IMR-90 (cell line): ENCODE results near the gene ANKS4B. TPM values are rescaled to one million over a fixed set of nuclear protein-coding genes. Genes with fewer than 3 reads are reported as not detected.

Source experiments
- ATAC-seq: fragments of 200-7000 bp; cut with Tn5 transposase; 2 replicates; pipeline ENCODE4 v1.9.1; 2020; ENCODE audit warnings: low read depth, mild to moderate bottlenecking, moderate library complexity
- BruUV-seq: library from RNA; stranded (reverse); fragments of 400-500 nt; replicated peaks from 2 replicates; lab custom pipeline; 2021; lab: Mats Ljungman, UMichigan
- CTCF ChIA-PET: fragments of 300-600 bp; formaldehyde crosslinking; extraction: SDS; loops from one replicate; lab custom pipeline; 2021; ENCODE audit warnings: antibody characterized with exemption; lab: Yijun Ruan, JAX
- POLR2A ChIA-PET: fragments of 300-600 bp; sonication (Branson Sonifier 250); formaldehyde crosslinking; loops from one replicate; lab custom pipeline; 2022; ENCODE audit warnings: antibody characterized with exemption; ENCODE audit not compliant: unreplicated experiment; lab: Charles Lee
- DNase-seq: peaks from one replicate; pipeline ENCODE4 v3.0.0; 2013
- H2AFZ ChIP-seq: replicated peaks from 2 replicates; pipeline ENCODE3; 2013; ENCODE audit warnings: low read length, mild to moderate bottlenecking; ENCODE audit not compliant: poor library complexity
- H2AK5ac ChIP-seq: 2 replicates; pipeline ENCODE4 v1.6.1; 2013; ENCODE audit warnings: low read depth, low read length, inconsistent platforms
- H2AK9ac ChIP-seq: replicated peaks from 2 replicates; pipeline ENCODE3; 2013; ENCODE audit warnings: mild to moderate bottlenecking, low read depth, low read length, moderate library complexity; ENCODE audit not compliant: poor library complexity
- H2BK120ac ChIP-seq: 2 replicates; pipeline ENCODE4 v1.6.1; 2013; ENCODE audit warnings: low read depth, low read length, inconsistent platforms
- H2BK15ac ChIP-seq: 3 replicates; pipeline ENCODE4 v1.6.1; 2013; ENCODE audit warnings: low read depth, low read length, inconsistent platforms
- H2BK20ac ChIP-seq: 2 replicates; pipeline ENCODE4 v1.6.1; 2013; ENCODE audit warnings: low read depth, mild to moderate bottlenecking, inconsistent platforms, low read length, moderate library complexity
- H2BK5ac ChIP-seq: 2 replicates; pipeline ENCODE4 v1.6.1; 2013; ENCODE audit warnings: mild to moderate bottlenecking, low read depth, low read length, inconsistent platforms; ENCODE audit not compliant: poor library complexity, severe bottlenecking
- H3K14ac ChIP-seq: replicated peaks from 2 replicates; pipeline ENCODE4 v1.6.1; 2013; ENCODE audit warnings: low read depth, low read length, inconsistent platforms
- H3K18ac ChIP-seq: 2 replicates; pipeline ENCODE4 v1.6.1; 2013; ENCODE audit warnings: low read depth, low read length, control low read depth
- H3K23ac ChIP-seq: 2 replicates; pipeline ENCODE4 v1.6.1; 2013; ENCODE audit warnings: low read depth, low read length, inconsistent platforms
- H3K27ac ChIP-seq: 2 replicates; pipeline ENCODE4 v1.5.1; 2013; ENCODE audit warnings: mild to moderate bottlenecking, control low read depth, low read length; ENCODE audit not compliant: insufficient read depth
- H3K27me3 ChIP-seq: 2 replicates; pipeline ENCODE4 v1.6.1; 2013; ENCODE audit warnings: low read length; ENCODE audit not compliant: control insufficient read depth, insufficient read depth
- H3K36me3 ChIP-seq: 2 replicates; pipeline ENCODE4 v1.6.1; 2013; ENCODE audit warnings: low read length, mixed read lengths; ENCODE audit not compliant: control insufficient read depth, insufficient read depth
- H3K4ac ChIP-seq: 2 replicates; pipeline ENCODE4 v1.6.1; 2013; ENCODE audit warnings: low read depth, low read length, inconsistent platforms
- H3K4me1 ChIP-seq: 2 replicates; pipeline ENCODE4 v1.6.1; 2013; ENCODE audit warnings: low read length, mixed read lengths; ENCODE audit not compliant: control insufficient read depth, insufficient read depth
- H3K4me2 ChIP-seq: 2 replicates; pipeline ENCODE4 v1.6.1; 2013; ENCODE audit warnings: low read depth, mild to moderate bottlenecking, control low read depth, low read length, moderate library complexity
- H3K4me3 ChIP-seq: 2 replicates; pipeline ENCODE4 v1.5.1; 2013; ENCODE audit warnings: low read depth, mild to moderate bottlenecking, control low read depth, low read length, moderate library complexity; ENCODE audit not compliant: insufficient read depth
- H3K56ac ChIP-seq: 2 replicates; pipeline ENCODE4 v1.6.1; 2013; ENCODE audit warnings: low read length, inconsistent platforms; ENCODE audit not compliant: insufficient read depth; ENCODE audit errors: extremely low read depth
- H3K79me1 ChIP-seq, 2 experiments: 2 replicates each; pipeline ENCODE4 v1.6.1; 2013; ENCODE audit warnings: low read length in 2 of 2, inconsistent platforms in 1 of 2, low read depth in 1 of 2
- H3K9ac ChIP-seq: 2 replicates; pipeline ENCODE4 v1.6.1; 2013; ENCODE audit warnings: low read depth, low read length, control low read depth
- H3K9me1 ChIP-seq: 2 replicates; pipeline ENCODE4 v1.6.1; 2013; ENCODE audit warnings: low read length, inconsistent platforms; ENCODE audit not compliant: insufficient read depth
- H3K9me3 ChIP-seq: 2 replicates; pipeline ENCODE4 v1.6.1; 2013; ENCODE audit warnings: low read length; ENCODE audit not compliant: control insufficient read depth, insufficient read depth
- H4K20me1 ChIP-seq: 2 replicates; pipeline ENCODE4 v1.6.1; 2013; ENCODE audit warnings: low read length, inconsistent platforms; ENCODE audit not compliant: insufficient read depth
- H4K5ac ChIP-seq: 2 replicates; pipeline ENCODE4 v1.6.1; 2013; ENCODE audit warnings: mild to moderate bottlenecking, low read depth, low read length, control low read depth
- H4K8ac ChIP-seq, 2 experiments: 2 replicates each; pipeline ENCODE4 v1.6.1; 2013; ENCODE audit warnings: low read depth in 2 of 2, low read length in 2 of 2, control low read depth in 1 of 2, inconsistent platforms in 1 of 2
- H4K91ac ChIP-seq: 2 replicates; pipeline ENCODE4 v1.6.1; 2013; ENCODE audit warnings: low read depth, low read length, inconsistent platforms; ENCODE audit not compliant: insufficient read depth
- BHLHE40 ChIP-seq: fragments of 150-350 bp; IDR thresholded peaks from 2 replicates; pipeline ENCODE4 v1.6.1; 2016; ENCODE audit warnings: mild to moderate bottlenecking, low read depth, low read length
- CEBPB ChIP-seq: IDR thresholded peaks from 2 replicates; pipeline ENCODE4 v1.6.1; 2012; ENCODE audit warnings: low read depth, low read length, improper control_type of control experiment
- CHD1 ChIP-seq: IDR thresholded peaks from 2 replicates; pipeline ENCODE4 v1.6.1; 2012; ENCODE audit warnings: low read depth, low read length, improper control_type of control experiment
- FOS ChIP-seq: fragments of 150-350 bp; IDR thresholded peaks from 2 replicates; pipeline ENCODE4 v1.6.1; 2016; ENCODE audit warnings: low read depth, low read length
- MAFK ChIP-seq: IDR thresholded peaks from 2 replicates; pipeline ENCODE4 v1.6.1; 2012; ENCODE audit warnings: low read depth, low read length, improper control_type of control experiment
- MXI1 ChIP-seq: IDR thresholded peaks from 2 replicates; pipeline ENCODE4 v1.6.1; 2012; ENCODE audit warnings: low read depth, mild to moderate bottlenecking, low read length, moderate library complexity, borderline replicate concordance
- NFE2L2 ChIP-seq: fragments of 150-350 bp; IDR thresholded peaks from 2 replicates; pipeline ENCODE4 v1.6.1; 2016; ENCODE audit warnings: low read depth, mild to moderate bottlenecking, low read length
- POLR2A ChIP-seq: IDR thresholded peaks from 2 replicates; pipeline ENCODE4 v1.6.1; 2012; ENCODE audit warnings: mild to moderate bottlenecking, low read depth, low read length
- RFX5 ChIP-seq: IDR thresholded peaks from 2 replicates; pipeline ENCODE4 v1.8.0; 2012; ENCODE audit warnings: low read depth, mild to moderate bottlenecking, low read length, moderate library complexity
- SMC3 ChIP-seq: fragments of 150-350 bp; IDR thresholded peaks from 2 replicates; pipeline ENCODE4 v1.6.1; 2016; ENCODE audit warnings: low read depth, mild to moderate bottlenecking, antibody characterized with exemption, low read length, moderate library complexity
- WGBS, 2 experiments: methylation state at CpG; one replicate each; pipeline versions ENCODE4 v1.1.5 to v1.1.7; 2013; ENCODE audit warnings: missing lambda C conversion rate in 2 of 2; ENCODE audit not compliant: insufficient read length in 1 of 2; ENCODE audit errors: extremely low coverage in 2 of 2; 5-methylcytosine and 5-hydroxymethylcytosine counted together
- dilution Hi-C: fragments of 300-500 bp; cut with HindIII; formaldehyde crosslinking; loops from one replicate; pipeline ENCODE4 v1.14.3; 2018; ENCODE audit warnings: low sequenced_read_pairs; ENCODE audit not compliant: unreplicated experiment
- in situ Hi-C: fragments of 300-500 bp; cut with MboI; formaldehyde crosslinking; loops from 3 replicates; pipeline ENCODE4 v1.14.3; 2019; ENCODE audit warnings: low sequenced_read_pairs, inconsistent platforms, mixed read lengths
- intact Hi-C: fragments of 100-400 bp; cut with micrococcal nuclease; formaldehyde crosslinking; loops from 2 replicates; pipeline ENCODE4 v1.10.0; 2022
- polyA plus RNA-seq, 3 experiments: library from polyadenylated mRNA; depleted of rRNA; stranded (reverse); fragments of >200 nt; gene quantifications; 2 replicates each; pipeline ENCODE4 v1.2.3, GENCODE V29; 2012; ENCODE audit warnings: low replicate concordance in 1 of 3
- total RNA-seq: library from RNA; depleted of rRNA; stranded (reverse); fragments of >200 nt; gene quantifications from 2 replicates; pipeline ENCODE4 v1.2.3, GENCODE V29; 2012

The ANKS4B gene
- total and polyA plus RNA-seq, 2 of the 4 experiments (the other 2 are of a cell fraction), result not detected

DNA sequence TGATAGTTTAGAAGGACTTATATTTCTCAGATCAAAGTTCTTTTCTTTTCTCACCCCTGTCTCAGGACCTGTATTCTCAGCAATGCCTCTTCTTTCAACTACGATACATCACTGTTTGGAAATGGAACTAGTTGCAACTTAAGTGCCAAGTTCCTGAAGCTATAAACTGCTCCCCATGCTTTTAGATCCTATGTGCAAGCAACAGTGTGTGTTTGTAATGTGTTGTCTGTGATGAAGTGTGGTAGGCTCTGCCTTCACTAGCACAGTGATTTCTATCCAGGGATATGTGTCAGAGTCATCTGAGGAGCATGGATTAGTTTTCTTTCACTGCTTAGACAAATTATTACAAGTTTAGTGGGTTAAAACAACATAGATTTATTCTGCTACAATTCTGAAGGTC lies 40.5 kb upstream of the ANKS4B start:
- WGBS, 2 experiments, result no CpG with 5 or more reads among the region's 1 CpG
- Histone ChIP-seq H4K20me1 (no peaks in the 10 kb centered on the region), H3K14ac (no peak overlapping the region), H3K4me2 (no peak overlapping the region), H3K18ac (no peak overlapping the region), H4K5ac (no peak overlapping the region), H2AK9ac (no peak overlapping the region), H3K36me3 (no peaks in the 10 kb centered on the region), H2AFZ (no peak overlapping the region), H3K9ac (no peak overlapping the region), H3K27ac (no peak overlapping the region), H3K79me1 (no peaks in the 10 kb centered on the region), H2BK5ac (no peak overlapping the region), H3K4me3 (no peak overlapping the region), H4K8ac (no peak overlapping the region), H2BK120ac (no peak overlapping the region), H2BK20ac (no peak overlapping the region), H3K9me3 (0 out of 2 replicates have a peak, but pooled peaks cover 4% of the 10 kb centered on the region), H3K4me1 (peaks cover 3% of the 10 kb centered on the region), H3K27me3 (peaks cover 11% of the 10 kb centered on the region), H2BK15ac (no peak overlapping the region), H2AK5ac (no peak overlapping the region), H4K91ac (no peak overlapping the region), H3K56ac (no peak overlapping the region), H3K23ac (no peak overlapping the region), H3K9me1 (no peaks in the 10 kb centered on the region), H3K4ac (no peak overlapping the region)
- DNase-seq, result no peak
- no peak for ATAC-seq
- intact Hi-C loops, result no loop called here
- in situ Hi-C loops, result no loop called here
- dilution Hi-C loops, result no loop called here
- POLR2A ChIA-PET, result no interaction called here
- BruUV-seq, result no TSS peak
- no peak for TF ChIP-seq NFE2L2
- no peak for TF ChIP-seq CHD1
- no peak for TF ChIP-seq MAFK
- TF ChIP-seq CEBPB, result no peak
- no peak for TF ChIP-seq RFX5
- TF ChIP-seq POLR2A, result no peak
- TF ChIP-seq SMC3, result no peak
- TF ChIP-seq BHLHE40, result no peak
- no peak for TF ChIP-seq FOS
- no peak for TF ChIP-seq MXI1
- CTCF ChIA-PET, result interaction anchor here (1.0 kb wide), 1 partner anchor 84 kb away, joined by 7 read pairs; no protein-coding TSS in a partner anchor
